Mucosa of gallbladder (tissue), 1 donor: ENCODE measurements around the gene VPS26B. TPM values are rescaled to one million over a fixed set of nuclear protein-coding genes. Genes with fewer than 3 reads are reported as not detected.
"Not testable (repeated sequence)": the region's sequence is repeated elsewhere in the genome, so short reads cannot be mapped to it uniquely, and the experiment has no call there.

Experiments
- DNase-seq: peaks from one replicate; pipeline ENCODE4 v3.0.0-alpha.2; 2020; ENCODE audit warnings: low spot score
- total RNA-seq: library from RNA; stranded (reverse); gene quantifications from one replicate; pipeline ENCODE4 v1.2.1, GENCODE V29; 2021
- donor health status: DM: no; HTN: no; CAD: no.

VPS26B gene
- total RNA-seq, 1 donor from 2014 or later = 54.8 TPM

DNA sequence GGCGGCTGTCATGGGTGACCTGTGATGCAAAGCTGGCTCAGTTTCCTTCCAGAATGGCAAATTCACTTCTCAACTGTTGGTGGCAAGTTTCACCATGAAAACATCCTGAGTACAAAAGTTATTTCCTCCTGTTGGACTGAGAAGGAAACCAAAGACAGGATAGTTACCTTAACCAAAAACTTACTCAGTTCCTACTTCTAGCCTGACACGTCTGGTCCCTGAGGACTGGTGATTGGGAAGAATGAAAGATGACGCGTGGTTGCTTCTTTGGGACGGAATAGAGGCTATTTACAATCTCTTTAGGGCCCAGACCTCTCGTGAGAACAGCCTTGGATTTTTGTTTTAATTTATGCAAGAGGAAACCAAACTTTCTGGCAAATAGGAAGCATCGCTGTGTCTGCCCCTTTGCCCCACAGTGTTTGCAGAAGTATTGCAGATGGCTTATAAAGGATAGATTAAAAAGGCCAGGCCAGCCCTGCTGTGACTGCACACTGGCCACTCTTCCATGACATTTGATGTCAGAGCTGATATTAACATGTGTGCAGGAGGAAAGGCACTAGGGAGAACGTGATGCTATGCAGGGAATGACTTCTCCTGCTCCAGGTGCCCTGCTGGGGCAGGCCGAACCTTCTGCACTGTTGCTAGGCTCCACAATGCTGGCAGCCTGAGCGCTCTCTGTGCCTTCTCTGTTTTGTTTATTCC is 7.6 kb downstream of the VPS26B start:
- no peak for DNase-seq

GRCh38 chr11:134233729-134234179 is 9.3 kb downstream of the VPS26B start:
- DNase-seq = no peak

DNA sequence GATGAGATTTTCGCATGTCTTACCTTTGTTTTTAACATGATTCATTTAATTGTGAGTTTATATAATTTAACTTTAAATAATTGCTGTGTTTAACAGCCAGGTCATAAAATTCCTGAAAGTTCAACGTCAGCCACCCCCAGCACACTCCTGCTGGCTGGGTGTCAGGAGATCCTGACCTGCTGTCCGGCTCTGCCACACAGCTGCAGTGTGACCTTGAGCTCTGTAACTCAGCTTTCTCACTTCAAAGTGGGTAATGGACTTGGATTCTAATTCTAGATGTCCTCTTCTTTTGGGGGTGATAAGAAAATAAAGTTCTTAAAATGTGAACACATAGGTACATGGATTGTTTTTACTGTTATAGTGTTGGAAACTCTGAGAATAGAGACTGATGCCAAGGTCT is 10.9 kb downstream of the VPS26B start:
- DNase-seq = no peak

DNA sequence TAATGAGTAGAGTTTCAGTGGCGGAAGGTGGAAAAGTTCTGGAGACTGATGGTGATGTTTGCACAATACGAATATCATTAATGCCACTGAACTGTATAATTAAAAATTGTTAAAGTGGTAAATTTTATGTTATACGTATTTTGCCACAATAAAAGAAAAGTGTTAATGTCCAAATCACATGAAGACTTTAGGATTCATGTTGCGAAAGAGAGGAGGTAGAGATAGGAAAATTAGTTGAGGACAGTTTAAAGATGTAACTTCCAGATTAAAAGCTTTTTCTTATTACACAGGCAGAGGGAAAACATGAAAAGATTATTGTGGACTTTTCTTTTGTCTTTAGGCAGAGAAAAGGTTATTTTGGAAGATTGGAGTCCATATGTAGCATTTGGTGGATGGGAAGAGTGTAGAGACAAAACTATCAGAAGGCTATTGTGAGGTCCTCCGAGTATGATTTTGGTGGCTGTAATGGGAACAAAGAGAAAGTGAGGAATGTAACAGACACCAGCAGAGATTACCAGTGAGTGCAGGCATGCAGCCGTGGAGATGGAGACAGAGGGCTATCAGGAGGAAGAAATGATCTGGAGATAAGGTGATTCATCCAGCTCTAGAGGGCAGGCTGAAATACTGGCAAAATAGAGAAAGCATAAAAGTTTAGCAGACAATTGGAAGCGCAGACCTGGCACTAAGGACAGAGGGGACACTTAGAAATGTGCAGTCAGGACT is 12.5 kb downstream of the VPS26B start:
- DNase-seq = no peak

DNA sequence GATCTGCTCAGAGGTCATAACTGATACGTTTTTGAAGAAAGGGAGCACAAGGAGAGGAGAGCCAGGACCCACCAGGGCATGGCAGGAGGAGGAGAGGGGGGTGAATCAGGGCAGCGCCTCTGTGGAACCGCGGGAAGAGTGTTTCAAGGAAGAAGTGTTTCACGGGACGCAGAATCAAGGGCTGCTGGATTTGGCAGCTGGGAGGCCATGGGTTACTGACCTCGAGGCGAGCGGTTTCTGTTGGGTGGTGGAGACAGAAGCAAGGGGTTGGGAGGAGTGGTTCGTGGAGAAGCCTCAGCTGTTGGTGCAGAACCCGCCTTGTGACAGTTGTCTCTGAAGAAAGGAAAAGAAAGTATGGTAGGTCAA is 13.1 kb downstream of the VPS26B start:
- no peak for DNase-seq

- DNase-seq = no peak
Measured at GRCh38 chr11:134238956-134239355, 14.5 kb downstream of the VPS26B start.

GRCh38 chr11:134240592-134240991 is 16.1 kb downstream of the VPS26B start:
- no peak for DNase-seq

GRCh38 chr11:134242376-134242775 is 17.9 kb downstream of the VPS26B start:
- no peak for DNase-seq

DNA sequence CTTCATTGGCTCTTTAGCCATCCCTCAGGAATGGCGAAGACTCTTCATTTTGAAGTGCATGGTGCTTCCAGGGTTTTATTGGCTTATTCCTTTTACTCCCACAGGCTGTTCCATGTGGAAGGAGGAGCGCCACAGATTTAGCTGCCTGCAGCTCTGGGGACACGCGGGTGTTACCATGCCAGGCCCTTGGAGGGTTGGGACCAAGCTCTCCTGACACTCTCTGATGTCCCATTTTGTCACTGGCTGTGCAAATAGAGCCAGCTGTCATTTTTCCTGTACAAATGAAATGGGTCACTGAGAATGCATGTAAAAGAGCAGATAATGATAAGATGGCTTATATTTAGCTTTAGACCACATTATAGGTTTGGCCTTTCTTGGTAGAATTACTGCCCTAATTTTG is 19.4 kb downstream of the VPS26B start:
- no peak for DNase-seq

DNA sequence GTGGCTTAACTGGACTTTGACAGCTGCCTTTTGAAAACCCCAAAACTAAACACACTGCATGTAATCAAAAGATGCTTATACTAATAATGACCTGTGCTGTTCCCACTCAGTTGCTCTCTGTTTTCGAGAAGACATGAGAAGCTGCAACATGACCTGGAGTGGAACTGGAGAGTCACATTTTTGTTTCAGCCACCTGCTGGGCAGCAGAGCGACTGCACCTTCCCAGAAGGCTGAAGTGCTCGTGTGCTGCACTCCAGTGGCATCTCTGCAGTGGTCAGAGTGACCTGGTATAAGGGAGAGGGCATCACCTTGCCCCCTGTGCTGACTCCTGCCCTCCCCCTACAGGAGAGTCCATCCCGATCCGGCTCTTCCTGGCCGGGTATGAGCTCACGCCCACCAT is 20.1 kb downstream of the VPS26B start:
- DNase-seq = no peak

DNA sequence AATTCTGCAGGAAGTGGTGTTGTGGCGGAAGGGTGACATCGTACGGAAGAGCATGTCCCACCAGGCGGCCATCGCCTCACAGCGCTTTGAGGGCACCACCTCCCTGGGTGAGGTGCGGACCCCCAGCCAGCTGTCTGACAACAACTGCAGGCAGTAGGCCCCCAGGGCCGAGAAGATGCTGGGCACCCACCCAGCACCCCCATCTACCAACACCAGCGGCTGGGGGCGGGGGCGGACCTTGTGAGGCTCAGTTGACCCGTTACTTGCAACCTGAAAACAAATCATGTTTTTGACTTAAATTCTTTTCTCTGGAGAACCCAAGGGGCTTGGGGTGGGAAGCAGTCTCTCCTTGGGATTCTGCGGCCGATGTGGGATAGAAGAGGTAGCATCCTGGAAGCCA is 21.0 kb downstream of the VPS26B start:
- no peak for DNase-seq

DNA sequence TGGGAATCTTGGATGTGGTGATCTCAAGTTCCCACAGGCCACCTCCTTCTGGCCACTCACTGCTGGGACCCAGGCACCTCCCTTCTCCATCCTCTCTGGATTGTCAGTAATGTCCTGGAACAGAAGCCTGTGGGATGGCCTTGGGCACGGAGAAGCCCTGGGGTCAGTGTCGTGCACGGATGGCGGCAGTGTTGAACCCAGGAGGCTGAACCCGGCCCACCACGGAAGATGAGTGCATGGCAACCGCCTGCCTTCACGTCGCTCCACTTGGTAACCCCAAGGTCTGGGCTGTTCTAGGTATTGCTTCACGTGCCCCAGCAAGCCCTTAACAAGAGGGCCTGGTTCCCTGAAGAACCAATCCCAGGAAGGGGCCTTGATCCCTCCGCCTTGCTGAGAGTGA is 21.6 kb downstream of the VPS26B start:
- DNase-seq = no peak

- DNase-seq = no peak
Measured at GRCh38 chr11:134246678-134247077, 22.2 kb downstream of the VPS26B start.

DNA sequence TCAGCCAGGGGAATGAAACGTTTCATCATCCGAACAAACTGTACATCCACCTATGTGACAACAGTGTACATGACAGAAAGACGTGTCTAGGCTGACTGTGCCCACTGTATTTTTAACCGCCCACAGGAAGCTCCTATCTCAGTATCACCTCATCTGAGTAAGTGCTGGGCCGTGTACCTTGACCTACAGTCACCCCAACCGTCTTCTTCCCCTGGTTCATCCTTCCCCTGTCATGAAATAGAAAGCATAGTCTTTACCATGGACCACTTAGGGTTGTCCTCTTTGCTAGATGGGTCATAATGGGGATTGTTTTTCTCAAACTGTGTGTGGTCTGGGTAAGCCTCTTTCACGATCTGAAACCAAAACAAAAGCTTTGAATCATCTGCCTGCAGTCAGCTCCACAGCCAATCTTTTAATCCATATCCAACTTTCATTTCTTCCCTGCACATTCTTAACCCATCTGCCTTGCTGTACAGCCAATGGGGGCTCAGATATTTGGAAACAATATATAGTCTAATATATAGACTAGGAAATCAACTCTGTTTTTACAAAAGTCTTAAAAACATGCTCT is 24.5 kb downstream of the VPS26B start:
- DNase-seq = no peak

GRCh38 chr11:134250246-134250645 is 25.8 kb downstream of the VPS26B start:
- DNase-seq = no peak

DNA sequence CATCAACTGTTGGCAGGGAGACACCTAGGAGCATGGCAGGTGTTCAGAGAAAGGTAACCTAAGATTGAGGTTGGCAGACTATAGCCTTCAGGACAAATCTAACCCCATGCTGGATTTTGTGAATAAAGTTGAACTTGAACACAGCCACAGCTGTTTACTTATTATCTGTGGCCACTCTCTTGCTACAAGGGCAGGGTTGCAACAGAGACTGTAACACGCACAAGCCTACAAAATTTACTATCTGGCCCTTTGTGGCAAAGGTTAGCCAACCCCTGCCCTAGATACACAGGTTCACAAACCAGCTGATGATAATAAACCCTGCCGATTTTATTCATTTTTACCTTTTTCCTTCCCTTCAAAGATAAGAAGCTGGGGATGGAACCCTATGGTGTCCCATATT is 26.2 kb downstream of the VPS26B start:
- no peak for DNase-seq

- DNase-seq = no peak
Measured at GRCh38 chr11:134252346-134253187, 28.1 kb downstream of the VPS26B start.

DNA sequence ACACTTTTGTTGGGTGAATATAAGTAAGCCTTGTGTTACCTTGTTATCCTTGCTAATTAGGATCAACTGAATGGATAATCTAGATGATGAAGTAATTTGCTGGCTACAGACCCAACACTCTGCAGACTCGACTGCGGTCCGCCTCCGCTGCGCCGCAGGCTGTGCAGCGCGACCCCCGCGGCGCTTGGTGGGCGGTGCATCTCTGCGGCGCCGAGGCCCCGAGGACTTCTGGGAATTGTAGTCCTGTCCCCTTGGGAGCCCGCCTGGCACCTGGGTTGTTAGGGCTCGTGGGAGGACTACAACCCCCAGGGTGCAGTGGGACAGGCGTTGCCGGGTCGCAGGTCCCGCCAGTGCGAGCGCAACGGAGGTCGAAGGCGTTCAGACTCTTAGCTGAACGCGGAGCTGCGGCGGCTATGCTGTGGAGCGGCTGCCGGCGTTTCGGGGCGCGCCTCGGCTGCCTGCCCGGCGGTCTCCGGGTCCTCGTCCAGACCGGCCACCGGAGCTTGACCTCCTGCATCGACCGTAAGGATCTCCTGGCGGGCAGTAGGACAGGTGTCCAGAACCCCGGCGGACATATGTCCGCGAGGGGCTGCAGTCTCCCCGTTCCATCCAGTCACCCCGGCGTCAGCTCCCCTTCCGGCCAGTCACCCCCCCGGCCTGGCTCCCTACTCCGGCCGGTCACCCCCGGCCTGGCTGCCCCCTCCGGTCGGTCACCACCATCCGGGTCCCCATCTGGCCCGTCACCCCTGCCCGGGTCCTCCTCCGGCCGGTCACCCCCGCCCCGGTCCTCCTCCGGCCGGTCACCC is 28.9 kb downstream of the VPS26B start, which contains the start of the genes ACAD8 and THYN1:
Gene ACAD8 (plus strand): TSS at position 381 of the 806 bp plus-strand sequence. CDS start 33 bp downstream, at position 414.
Gene THYN1 (minus strand): TSS at position 165 of the 806 bp plus-strand sequence. CDS start 470 bp downstream, outside the sequence.
- peak; percentile 97 for DNase-seq

DNA sequence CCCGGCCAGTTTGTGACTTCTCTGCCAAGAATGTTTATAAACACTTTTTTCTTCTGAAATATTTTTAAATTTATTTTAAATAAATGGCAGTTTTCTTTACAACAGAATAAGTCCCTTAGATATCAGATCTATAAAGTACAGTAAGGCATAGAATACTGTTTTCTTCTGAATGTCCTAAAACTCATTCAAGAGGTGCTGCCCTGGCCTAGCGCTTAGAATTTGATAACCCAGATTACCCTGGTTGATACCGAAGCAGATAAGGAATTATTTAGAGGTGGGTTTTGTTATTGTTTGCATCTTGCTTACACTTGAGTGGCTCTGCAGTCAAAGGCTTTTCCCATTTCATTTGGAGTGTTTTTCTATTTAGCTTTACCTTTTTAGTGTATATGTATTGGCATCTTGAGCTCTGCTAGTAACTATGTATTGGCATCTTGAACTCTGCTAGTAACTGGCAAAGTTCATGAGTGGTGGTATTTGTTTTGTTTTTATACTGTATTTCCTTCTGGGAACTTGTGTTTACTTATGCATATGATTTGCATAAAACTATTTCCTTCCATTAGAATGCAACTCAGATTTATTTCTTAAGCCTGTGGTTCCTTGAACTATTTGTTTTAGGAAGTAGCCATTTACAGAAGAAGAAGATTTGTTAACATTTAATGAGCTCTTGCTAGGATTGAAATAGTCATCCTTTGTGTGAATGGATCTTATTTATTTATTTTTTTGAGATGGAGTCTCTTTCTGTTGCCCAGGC is 30.1 kb downstream of the VPS26B start:
- DNase-seq = no peak

DNA sequence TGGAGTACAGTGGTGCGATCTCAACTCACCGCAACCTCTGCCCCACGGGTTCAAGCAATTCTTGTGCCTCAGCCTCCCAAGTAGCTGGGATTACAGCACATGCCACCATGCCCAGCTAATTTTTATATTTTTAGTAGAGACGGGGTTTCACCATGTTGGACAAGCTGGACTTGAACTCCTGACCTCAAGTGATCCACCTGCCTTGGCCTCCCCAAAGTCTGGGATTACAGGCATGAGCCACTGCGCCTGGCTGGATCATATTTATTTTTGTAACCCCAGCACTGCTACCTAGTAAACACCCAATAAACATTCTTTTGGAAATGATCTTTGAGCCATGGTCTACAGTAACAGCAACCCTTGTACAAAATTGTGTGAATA is 30.7 kb downstream of the VPS26B start:
- DNase-seq = not testable (repeated sequence)
